ENCODE data around the gene DNAI1.

DNA sequence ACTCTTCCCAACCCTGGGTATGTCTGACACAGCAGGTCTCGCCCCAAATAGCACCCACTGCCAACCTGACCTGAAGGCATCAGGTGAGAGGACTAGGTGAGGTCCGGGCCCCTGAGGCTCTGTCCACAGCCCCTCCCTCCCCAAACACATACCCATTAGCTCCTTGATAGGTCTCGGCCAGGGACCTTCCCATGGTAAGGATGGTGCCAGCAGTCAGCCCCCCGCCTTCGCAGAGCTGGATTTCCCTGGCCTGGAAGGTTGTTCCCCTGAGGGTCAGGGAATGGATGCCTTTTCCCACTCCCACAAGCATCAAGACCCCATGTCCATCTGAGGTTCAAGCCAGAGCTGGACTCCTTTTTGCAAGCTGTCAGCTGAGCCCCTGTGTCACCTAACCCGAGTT lies 61.5 kb downstream of the DNAI1 start:
- TF ChIP-seq, protein P1, sequence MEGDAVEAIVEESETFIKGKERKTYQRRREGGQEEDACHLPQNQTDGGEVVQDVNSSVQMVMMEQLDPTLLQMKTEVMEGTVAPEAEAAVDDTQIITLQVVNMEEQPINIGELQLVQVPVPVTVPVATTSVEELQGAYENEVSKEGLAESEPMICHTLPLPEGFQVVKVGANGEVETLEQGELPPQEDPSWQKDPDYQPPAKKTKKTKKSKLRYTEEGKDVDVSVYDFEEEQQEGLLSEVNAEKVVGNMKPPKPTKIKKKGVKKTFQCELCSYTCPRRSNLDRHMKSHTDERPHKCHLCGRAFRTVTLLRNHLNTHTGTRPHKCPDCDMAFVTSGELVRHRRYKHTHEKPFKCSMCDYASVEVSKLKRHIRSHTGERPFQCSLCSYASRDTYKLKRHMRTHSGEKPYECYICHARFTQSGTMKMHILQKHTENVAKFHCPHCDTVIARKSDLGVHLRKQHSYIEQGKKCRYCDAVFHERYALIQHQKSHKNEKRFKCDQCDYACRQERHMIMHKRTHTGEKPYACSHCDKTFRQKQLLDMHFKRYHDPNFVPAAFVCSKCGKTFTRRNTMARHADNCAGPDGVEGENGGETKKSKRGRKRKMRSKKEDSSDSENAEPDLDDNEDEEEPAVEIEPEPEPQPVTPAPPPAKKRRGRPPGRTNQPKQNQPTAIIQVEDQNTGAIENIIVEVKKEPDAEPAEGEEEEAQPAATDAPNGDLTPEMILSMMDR (IDR thresholded peaks at IDR 0.05) = no peak
- TF ChIP-seq POLR2A (IDR thresholded peaks at IDR 0.05) = no peak

Data from tibial nerve (tissue), 3 donors.